Keratinocyte (primary cell): ENCODE results near the gene MRC2. TPM values are rescaled to one million over a fixed set of nuclear protein-coding genes. Genes with fewer than 3 reads are reported as not detected.

Experiments
- DNase-seq: peaks from one replicate; pipeline ENCODE4 v3.0.0-alpha.2; 2011; ENCODE audit warnings: low read depth, missing footprints, low spot score
- FAIRE-seq: peaks from 2 replicates; lab custom pipeline; 2011; peaks lifted over from hg19 to GRCh38; lab: Jason Lieb, UNC
- H2AFZ ChIP-seq: 2 replicates; pipeline ENCODE4 v1.6.0; 2012; ENCODE audit warnings: low read length, control low read depth, inconsistent platforms; ENCODE audit not compliant: control insufficient read depth
- H3K27ac ChIP-seq: 2 replicates; pipeline ENCODE4 v1.5.1; 2011; ENCODE audit warnings: low read length; ENCODE audit not compliant: control insufficient read depth, insufficient read depth
- H3K27me3 ChIP-seq: 3 replicates; pipeline ENCODE4 v1.6.0; 2011; ENCODE audit warnings: low read length; ENCODE audit not compliant: control insufficient read depth, insufficient read depth; ENCODE audit errors: extremely low read depth
- H3K36me3 ChIP-seq, 2 experiments: 2 replicates in 1 of 2; 3 replicates in 1 of 2; pipeline ENCODE4 v1.5.1; 2011; ENCODE audit warnings: low read length in 2 of 2, mild to moderate bottlenecking in 1 of 2; ENCODE audit not compliant: control insufficient read depth in 2 of 2, insufficient read depth in 2 of 2; ENCODE audit errors: extremely low read depth in 1 of 2
- H3K4me1 ChIP-seq: 3 replicates; pipeline ENCODE4 v1.5.1; 2011; ENCODE audit warnings: low read length; ENCODE audit not compliant: control insufficient read depth, insufficient read depth; ENCODE audit errors: extremely low read depth
- H3K4me2 ChIP-seq: 3 replicates; pipeline ENCODE4 v1.6.0; 2011; ENCODE audit warnings: low read depth, low read length; ENCODE audit not compliant: control insufficient read depth, insufficient read depth; ENCODE audit errors: extremely low read depth
- H3K4me3 ChIP-seq, 3 experiments: fragments of 200-600 bp in 1 of 3; sonication (generic) in 1 of 3; 2 replicates in 2 of 3; 3 replicates in 1 of 3; pipeline ENCODE4 v1.5.1; 2011 to 2016; ENCODE audit warnings: low read length in 3 of 3, mild to moderate bottlenecking in 3 of 3, control low read depth in 2 of 3, inconsistent platforms in 1 of 3, low read depth in 1 of 3, mixed read lengths in 1 of 3, mixed run types in 1 of 3, moderate library complexity in 1 of 3; ENCODE audit not compliant: control insufficient read depth in 2 of 3, insufficient read depth in 2 of 3; ENCODE audit errors: extremely low read depth in 1 of 3
- H3K79me2 ChIP-seq: 2 replicates; pipeline ENCODE4 v1.6.0; 2012; ENCODE audit warnings: low read length; ENCODE audit not compliant: control insufficient read depth, insufficient read depth
- H3K9ac ChIP-seq: 3 replicates; pipeline ENCODE4 v1.6.0; 2011; ENCODE audit warnings: low read length; ENCODE audit not compliant: control insufficient read depth, insufficient read depth; ENCODE audit errors: extremely low read depth
- H3K9me1 ChIP-seq: 3 replicates; pipeline ENCODE4 v1.6.0; 2011; ENCODE audit warnings: low read length; ENCODE audit not compliant: control insufficient read depth, insufficient read depth; ENCODE audit errors: extremely low read depth
- H3K9me3 ChIP-seq: 2 replicates; pipeline ENCODE4 v1.5.1; 2012; ENCODE audit warnings: low read depth, low read length; ENCODE audit not compliant: control insufficient read depth
- H4K20me1 ChIP-seq: 3 replicates; pipeline ENCODE4 v1.6.0; 2011; ENCODE audit warnings: low read length; ENCODE audit not compliant: control insufficient read depth, insufficient read depth; ENCODE audit errors: extremely low read depth
- EZH2 ChIP-seq: IDR thresholded peaks from one replicate; pipeline ENCODE4 v1.6.1; 2012; ENCODE audit warnings: inconsistent platforms, mild to moderate bottlenecking, low read length, moderate library complexity
- dilution Hi-C: fragments of 300-500 bp; cut with MboI; formaldehyde crosslinking; loops from one replicate; pipeline ENCODE4 v1.7.0; 2020; ENCODE audit warnings: low sequenced_read_pairs; ENCODE audit not compliant: extremely low pct_ligation_motif_present
- polyA plus RNA-seq, 5 experiments: library from polyadenylated mRNA; depleted of rRNA in 3 of 5; stranded (reverse) in 3 of 5; stranded (forward) in 1 of 5; unstranded in 1 of 5; fragments of >200 nt; gene quantifications; 1 replicate in 1 of 5; 2 replicates in 3 of 5; 3 replicates in 1 of 5; pipeline versions ENCODE4 v1.2.1 to v1.2.3, GENCODE V29; 2011 to 2012; ENCODE audit warnings: missing spikeins in 2 of 5, low read depth in 1 of 5, low replicate concordance in 1 of 5
- TF ChIP-seq, protein P1 (sequence below), 3 experiments: IDR thresholded peaks in 1 of 3; conservative IDR thresholded peaks in 1 of 3; optimal IDR thresholded peaks in 1 of 3; 2 replicates in 2 of 3; 3 replicates in 1 of 3; pipeline versions ENCODE3 to v1.5.1; 2011; ENCODE audit warnings: low read length in 3 of 3, mild to moderate bottlenecking in 3 of 3, moderate library complexity in 2 of 3, control low read depth in 1 of 3, inconsistent platforms in 1 of 3; ENCODE audit not compliant: insufficient read depth in 2 of 3; ENCODE audit errors: extremely low read depth in 1 of 3

Gene MRC2
- polyA plus RNA-seq, 1 donor (not counting 4 experiments of a cell fraction or from before 2014, with no cell fraction given): 14.0 TPM

DNA sequence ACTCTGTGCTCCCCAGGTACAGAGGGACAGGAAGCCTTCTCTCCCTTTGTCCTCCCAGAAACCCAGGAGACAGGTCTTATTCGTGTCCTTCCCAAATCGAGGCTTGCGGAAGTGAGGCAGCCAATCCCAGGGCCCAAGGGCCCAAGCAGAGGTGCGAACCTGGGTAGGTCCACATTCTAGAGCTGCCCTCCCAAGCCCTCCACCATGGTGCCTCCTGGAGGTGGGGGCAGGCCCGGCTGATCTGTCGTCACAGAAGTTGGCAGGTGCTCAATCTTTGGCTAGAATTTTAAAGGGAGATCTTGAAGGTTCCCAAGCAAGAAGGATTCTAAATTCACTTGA, 21.5 kb downstream of the MRC2 start:
- H2AFZ ChIP-seq: no peak overlapping the region
- dilution Hi-C loops: no loop called here
- no peaks in the 10 kb centered on the region for H3K79me2 ChIP-seq
- no peaks in the 10 kb centered on the region for H4K20me1 ChIP-seq
- no peak overlapping the region for H3K4me2 ChIP-seq
- H3K4me1 ChIP-seq: peaks cover 6% of the 10 kb centered on the region
- DNase-seq (no peak), FAIRE-seq (no peak)
- H3K36me3 ChIP-seq: no peaks in the 10 kb centered on the region
- H3K27me3 ChIP-seq: peaks cover 3% of the 10 kb centered on the region
- H3K4me3 ChIP-seq: no peak overlapping the region
- no peaks in the 10 kb centered on the region for H3K9me1 ChIP-seq
- TF ChIP-seq, protein P1, sequence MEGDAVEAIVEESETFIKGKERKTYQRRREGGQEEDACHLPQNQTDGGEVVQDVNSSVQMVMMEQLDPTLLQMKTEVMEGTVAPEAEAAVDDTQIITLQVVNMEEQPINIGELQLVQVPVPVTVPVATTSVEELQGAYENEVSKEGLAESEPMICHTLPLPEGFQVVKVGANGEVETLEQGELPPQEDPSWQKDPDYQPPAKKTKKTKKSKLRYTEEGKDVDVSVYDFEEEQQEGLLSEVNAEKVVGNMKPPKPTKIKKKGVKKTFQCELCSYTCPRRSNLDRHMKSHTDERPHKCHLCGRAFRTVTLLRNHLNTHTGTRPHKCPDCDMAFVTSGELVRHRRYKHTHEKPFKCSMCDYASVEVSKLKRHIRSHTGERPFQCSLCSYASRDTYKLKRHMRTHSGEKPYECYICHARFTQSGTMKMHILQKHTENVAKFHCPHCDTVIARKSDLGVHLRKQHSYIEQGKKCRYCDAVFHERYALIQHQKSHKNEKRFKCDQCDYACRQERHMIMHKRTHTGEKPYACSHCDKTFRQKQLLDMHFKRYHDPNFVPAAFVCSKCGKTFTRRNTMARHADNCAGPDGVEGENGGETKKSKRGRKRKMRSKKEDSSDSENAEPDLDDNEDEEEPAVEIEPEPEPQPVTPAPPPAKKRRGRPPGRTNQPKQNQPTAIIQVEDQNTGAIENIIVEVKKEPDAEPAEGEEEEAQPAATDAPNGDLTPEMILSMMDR (optimal IDR thresholded peaks at IDR 0.05 in 1 of 3, IDR thresholded peaks at IDR 0.05 in 1 of 3, conservative IDR thresholded peaks at IDR 0.05 in 1 of 3; ENCODE audit: extremely low read depth in 1 of 3, insufficient read depth in 2 of 3, low read length in 3 of 3): no peak
- no peak for TF ChIP-seq EZH2
- H3K9ac ChIP-seq: no peak overlapping the region
- no peaks in the 10 kb centered on the region for H3K9me3 ChIP-seq
- no peak overlapping the region for H3K27ac ChIP-seq

DNA sequence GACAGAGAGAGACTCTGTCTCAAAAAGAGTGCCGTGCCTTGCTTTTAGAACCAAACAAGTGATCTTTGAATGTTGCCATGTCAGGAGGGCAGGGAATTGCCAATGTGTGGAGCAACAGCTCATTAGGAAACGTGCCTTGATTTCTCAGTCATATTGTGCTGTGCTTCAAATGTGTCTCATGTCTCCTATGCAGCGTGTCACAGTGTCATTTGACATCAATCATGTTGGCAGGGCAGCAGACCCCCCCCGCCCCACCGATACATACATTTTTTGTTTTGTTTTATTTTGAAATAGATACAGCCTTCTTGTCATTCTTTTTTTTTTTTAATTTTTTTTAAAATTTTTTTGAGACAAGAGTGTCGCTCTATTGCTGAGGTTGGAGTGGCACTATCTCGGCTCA, 22.1 kb downstream of the MRC2 start:
- Histone ChIP-seq H4K20me1 (no peaks in the 10 kb centered on the region), H3K9me1 (no peaks in the 10 kb centered on the region), H3K79me2 (no peaks in the 10 kb centered on the region), H2AFZ (no peak overlapping the region), H3K4me2 (no peak overlapping the region), H3K9ac (no peak overlapping the region), H3K36me3 (no peaks in the 10 kb centered on the region), H3K4me3 (no peak overlapping the region), H3K27ac (no peak overlapping the region), H3K9me3 (no peaks in the 10 kb centered on the region), H3K27me3 (peaks cover 3% of the 10 kb centered on the region), H3K4me1 (peaks cover 6% of the 10 kb centered on the region)
- DNase-seq: no peak
- FAIRE-seq: no peak
- dilution Hi-C loops: no loop called here
- no peak for TF ChIP-seq EZH2
- TF ChIP-seq, protein P1 (optimal IDR thresholded peaks at IDR 0.05 in 1 of 3, IDR thresholded peaks at IDR 0.05 in 1 of 3, conservative IDR thresholded peaks at IDR 0.05 in 1 of 3; ENCODE audit: extremely low read depth in 1 of 3, insufficient read depth in 2 of 3, low read length in 3 of 3): no peak
